Smooth muscle cell (in vitro differentiated cells): ENCODE results near the gene ZC2HC1B. TPM values are rescaled to one million over a fixed set of nuclear protein-coding genes. Genes with fewer than 3 reads are reported as not detected.

Experiments
- DNase-seq: peaks from one replicate; lab custom pipeline; 2025; ENCODE audit not compliant: unreplicated experiment; lab: John Stamatoyannopoulos, UW
- H2AFZ ChIP-seq: fragments of 200-600 bp; sonication (generic); 2 replicates; pipeline ENCODE4 v1.6.0; 2016; ENCODE audit warnings: antibody characterized with exemption, low read depth, mild to moderate bottlenecking
- H3F3A ChIP-seq: fragments of 200-600 bp; sonication (generic); 2 replicates; pipeline ENCODE4 v1.6.0; 2017; ENCODE audit warnings: antibody characterized with exemption, low read depth
- H3K27ac ChIP-seq: fragments of 200-600 bp; sonication (generic); 2 replicates; pipeline ENCODE4 v1.5.1; 2016; ENCODE audit warnings: low read depth, mild to moderate bottlenecking
- H3K27me3 ChIP-seq: fragments of 200-600 bp; sonication (generic); 2 replicates; pipeline ENCODE4 v1.6.1; 2016; ENCODE audit warnings: low read depth, mild to moderate bottlenecking
- H3K36me3 ChIP-seq: fragments of 200-600 bp; sonication (generic); 2 replicates; pipeline ENCODE4 v1.5.1; 2016; ENCODE audit warnings: low read depth
- H3K4me1 ChIP-seq: fragments of 200-600 bp; sonication (generic); 2 replicates; pipeline ENCODE4 v1.5.1; 2016; ENCODE audit warnings: low read depth
- H3K4me2 ChIP-seq: fragments of 200-600 bp; sonication (generic); 2 replicates; pipeline ENCODE4 v1.6.0; 2016; ENCODE audit warnings: mild to moderate bottlenecking
- H3K4me3 ChIP-seq: fragments of 200-600 bp; sonication (generic); 2 replicates; pipeline ENCODE4 v1.5.1; 2016; ENCODE audit warnings: mild to moderate bottlenecking
- H3K79me2 ChIP-seq: fragments of 200-600 bp; sonication (generic); 2 replicates; pipeline ENCODE4 v1.6.0; 2016; ENCODE audit warnings: low read depth, mild to moderate bottlenecking
- H3K9ac ChIP-seq: fragments of 200-600 bp; sonication (generic); 2 replicates; pipeline ENCODE4 v1.6.0; 2016; ENCODE audit warnings: low read depth
- H3K9me3 ChIP-seq: fragments of 200-600 bp; sonication (generic); replicated peaks from 2 replicates; pipeline ENCODE4 v1.5.1; 2016; ENCODE audit warnings: low read depth
- H4K20me1 ChIP-seq: fragments of 200-600 bp; sonication (generic); 2 replicates; pipeline ENCODE4 v1.6.0; 2016; ENCODE audit warnings: low read depth
- WGBS: methylation state at CpG from one replicate; pipeline ENCODE4 v1.1.7; 2016; ENCODE audit warnings: low lambda C conversion rate; 5-methylcytosine and 5-hydroxymethylcytosine counted together
- polyA plus RNA-seq: library from polyadenylated mRNA; unstranded; fragments of >200 nt; fragmentation: Nextera tagmentation; extraction: Ambion mirVana; gene quantifications from 2 replicates; pipeline ENCODE4 v1.2.1, GENCODE V29; 2016
- total RNA-seq: library from RNA; depleted of rRNA; stranded (reverse); fragments of >200 nt; gene quantifications from 2 replicates; pipeline ENCODE4 v1.2.3, GENCODE V29; 2014
- TF ChIP-seq, protein P1 (sequence below): fragments of 200-600 bp; sonication (generic); IDR thresholded peaks from 2 replicates; pipeline ENCODE4 v1.5.1; 2017; ENCODE audit warnings: borderline replicate concordance, mild to moderate bottlenecking, antibody characterized with exemption; ENCODE audit not compliant: insufficient read depth, poor library complexity, severe bottlenecking

Gene ZC2HC1B
- total and polyA plus RNA-seq, 2 experiments from 2014 or later: not detected

- Histone ChIP-seq H4K20me1 (peaks cover 31% of the 10 kb centered on the region), H3K9ac (no peak overlapping the region), H3K27ac (peak overlapping the region; percentile 44), H3K4me1 (peaks cover 3% of the 10 kb centered on the region), H3K4me3 (no peak overlapping the region), H3K9me3 (no peaks in the 10 kb centered on the region), H3K27me3 (no peaks in the 10 kb centered on the region), H3F3A (peaks cover 6% of the 10 kb centered on the region), H3K79me2 (peaks cover 20% of the 10 kb centered on the region), H3K4me2 (no peak overlapping the region), H3K36me3 (no peaks in the 10 kb centered on the region), H2AFZ (no peak overlapping the region)
- TF ChIP-seq, protein P1, sequence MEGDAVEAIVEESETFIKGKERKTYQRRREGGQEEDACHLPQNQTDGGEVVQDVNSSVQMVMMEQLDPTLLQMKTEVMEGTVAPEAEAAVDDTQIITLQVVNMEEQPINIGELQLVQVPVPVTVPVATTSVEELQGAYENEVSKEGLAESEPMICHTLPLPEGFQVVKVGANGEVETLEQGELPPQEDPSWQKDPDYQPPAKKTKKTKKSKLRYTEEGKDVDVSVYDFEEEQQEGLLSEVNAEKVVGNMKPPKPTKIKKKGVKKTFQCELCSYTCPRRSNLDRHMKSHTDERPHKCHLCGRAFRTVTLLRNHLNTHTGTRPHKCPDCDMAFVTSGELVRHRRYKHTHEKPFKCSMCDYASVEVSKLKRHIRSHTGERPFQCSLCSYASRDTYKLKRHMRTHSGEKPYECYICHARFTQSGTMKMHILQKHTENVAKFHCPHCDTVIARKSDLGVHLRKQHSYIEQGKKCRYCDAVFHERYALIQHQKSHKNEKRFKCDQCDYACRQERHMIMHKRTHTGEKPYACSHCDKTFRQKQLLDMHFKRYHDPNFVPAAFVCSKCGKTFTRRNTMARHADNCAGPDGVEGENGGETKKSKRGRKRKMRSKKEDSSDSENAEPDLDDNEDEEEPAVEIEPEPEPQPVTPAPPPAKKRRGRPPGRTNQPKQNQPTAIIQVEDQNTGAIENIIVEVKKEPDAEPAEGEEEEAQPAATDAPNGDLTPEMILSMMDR: no peak
- no peak for DNase-seq
- WGBS: 43% methylated on average over 1 of the region's 1 CpG
Measured at GRCh38 chr6:143980921-143981320, 116.6 kb downstream of the ZC2HC1B start.

GRCh38 chr6:143982968-143983367 lies 118.7 kb downstream of the ZC2HC1B start:
- no peak overlapping the region for H3K4me3 ChIP-seq
- no peak overlapping the region for H3K27ac ChIP-seq
- H2AFZ ChIP-seq: no peak overlapping the region
- WGBS: 83% methylated on average over 2 of the region's 2 CpGs
- DNase-seq: no peak
- no peak overlapping the region for H3K4me2 ChIP-seq
- H4K20me1 ChIP-seq: peaks cover 40% of the 10 kb centered on the region
- peaks cover 4% of the 10 kb centered on the region for H3K4me1 ChIP-seq
- no peak overlapping the region for H3K9ac ChIP-seq
- H3K27me3 ChIP-seq: no peaks in the 10 kb centered on the region
- peaks cover 6% of the 10 kb centered on the region for H3F3A ChIP-seq
- TF ChIP-seq, protein P1: no peak
- peaks cover 35% of the 10 kb centered on the region for H3K79me2 ChIP-seq
- no peaks in the 10 kb centered on the region for H3K36me3 ChIP-seq
- H3K9me3 ChIP-seq: no peaks in the 10 kb centered on the region

GRCh38 chr6:143984666-143985065 lies 120.4 kb downstream of the ZC2HC1B start:
- TF ChIP-seq, protein P1: no peak
- H3K27me3 ChIP-seq: no peaks in the 10 kb centered on the region
- DNase-seq: no peak
- H3K9me3 ChIP-seq: no peaks in the 10 kb centered on the region
- H3K4me2 ChIP-seq: no peak overlapping the region
- no peak overlapping the region for H3K9ac ChIP-seq
- H3K79me2 ChIP-seq: peaks cover 38% of the 10 kb centered on the region
- peaks cover 6% of the 10 kb centered on the region for H3K4me1 ChIP-seq
- no peak overlapping the region for H2AFZ ChIP-seq
- no peak overlapping the region for H3K27ac ChIP-seq
- no peaks in the 10 kb centered on the region for H3K36me3 ChIP-seq
- WGBS: 64% methylated on average over 2 of the region's 2 CpGs
- H4K20me1 ChIP-seq: peaks cover 47% of the 10 kb centered on the region
- peaks cover 6% of the 10 kb centered on the region for H3F3A ChIP-seq
- no peak overlapping the region for H3K4me3 ChIP-seq

- Histone ChIP-seq H3K9me3 (no peaks in the 10 kb centered on the region), H3K79me2 (peaks cover 50% of the 10 kb centered on the region), H3K4me3 (no peak overlapping the region), H2AFZ (no peak overlapping the region), H4K20me1 (peaks cover 58% of the 10 kb centered on the region), H3K36me3 (no peaks in the 10 kb centered on the region), H3K27me3 (no peaks in the 10 kb centered on the region), H3K9ac (no peak overlapping the region), H3K4me2 (no peak overlapping the region), H3K4me1 (peaks cover 6% of the 10 kb centered on the region), H3K27ac (no peak overlapping the region), H3F3A (no peaks in the 10 kb centered on the region)
- DNase-seq: no peak
- TF ChIP-seq, protein P1: no peak
- WGBS: 40% methylated on average over 5 of the region's 5 CpGs
Measured at GRCh38 chr6:143986463-143987065, 122.3 kb downstream of the ZC2HC1B start.
